Anterior cingulate cortex (tissue), 58 donors: ENCODE data around the gene SF3A1.

Source experiments
- DNase-seq, 58 donors: peaks; one replicate each; lab custom pipeline; 2025; lab: John Stamatoyannopoulos, UW

Gene SF3A1

DNA sequence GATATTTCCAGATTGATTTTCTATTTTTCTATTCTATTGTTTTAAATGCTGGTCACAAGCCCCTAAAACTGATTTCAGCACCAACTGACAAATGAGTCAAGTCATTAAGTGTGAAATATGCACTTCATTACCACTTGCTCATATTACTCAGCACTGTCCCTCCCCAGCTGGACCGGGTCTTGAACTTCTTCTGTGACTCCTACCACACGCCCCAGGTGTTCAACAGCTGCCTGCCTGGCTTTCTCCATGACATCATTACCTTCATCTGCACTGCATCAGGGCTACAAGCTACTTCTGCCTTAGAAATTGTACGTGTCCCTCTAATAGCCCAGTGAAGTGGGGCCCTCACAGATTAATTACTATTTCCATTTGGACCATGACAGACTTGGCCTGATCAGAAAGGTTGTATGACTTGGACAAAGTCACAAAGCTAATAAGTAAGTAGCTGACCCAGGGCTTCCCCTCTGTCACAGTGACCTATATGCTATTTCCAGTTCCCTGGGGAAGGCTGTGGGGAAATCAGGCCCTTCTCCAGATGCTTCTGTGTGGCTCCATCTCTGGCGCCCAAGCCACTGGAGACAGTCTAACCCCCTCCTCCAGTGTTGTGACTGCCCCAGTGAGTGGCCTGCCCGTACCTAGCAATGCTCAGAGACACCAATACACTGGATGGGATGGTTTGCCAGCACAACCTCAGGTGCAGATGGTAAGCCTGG lies 48.0 kb downstream of the SF3A1 start:
- DNase-seq = no peak

DNA sequence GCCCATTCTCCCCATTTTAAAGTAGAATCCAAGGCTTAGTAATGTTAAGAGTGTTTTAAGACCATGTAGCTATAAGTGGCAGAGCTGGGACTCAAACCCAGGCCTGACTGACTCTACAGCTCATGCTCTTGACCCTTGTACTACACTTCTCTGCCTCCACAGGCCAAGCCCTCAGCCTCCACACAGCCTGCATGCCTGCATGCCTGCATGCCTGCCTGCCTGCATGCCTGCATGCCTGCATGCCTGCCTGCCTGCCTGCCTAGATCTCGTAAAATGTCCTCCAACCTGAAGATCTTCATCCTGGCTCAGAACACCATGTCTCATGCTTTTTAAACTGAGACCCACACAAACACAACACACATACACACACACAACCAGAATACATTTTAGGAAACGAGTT lies 48.6 kb downstream of the SF3A1 start:
- no peak for DNase-seq

DNA sequence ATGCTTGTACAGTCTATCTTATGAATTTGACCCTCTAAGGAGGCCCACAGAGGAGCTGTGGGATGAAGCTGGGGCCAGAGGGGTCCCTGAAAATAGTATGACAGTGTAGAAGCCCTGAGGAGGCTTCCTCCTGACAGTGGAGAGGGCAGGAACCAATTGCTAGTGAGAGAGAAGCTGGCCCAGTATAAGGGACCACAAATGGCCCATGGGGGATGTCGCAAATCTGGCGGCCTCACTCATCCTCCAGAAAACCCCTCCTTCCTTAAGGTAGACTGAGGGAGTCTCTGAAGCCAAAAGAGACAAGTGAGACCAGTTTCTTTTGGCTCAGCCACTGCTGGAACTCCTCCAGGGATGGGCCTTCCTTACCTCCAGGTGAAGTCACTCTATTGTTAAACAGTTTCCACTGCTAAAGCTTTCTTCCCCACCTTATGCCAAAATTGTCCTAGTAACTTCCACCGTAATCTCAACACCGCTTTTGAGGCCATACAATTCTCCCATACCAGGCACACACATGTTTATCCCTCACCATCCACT lies 49.6 kb downstream of the SF3A1 start:
- no peak for DNase-seq

GRCh38 chr22:30306627-30307011 lies 50.1 kb downstream of the SF3A1 start:
- DNase-seq = no peak

- no peak for DNase-seq
These were observed 50.6 kb downstream of the SF3A1 start for GRCh38 chr22:30305906-30306626.

DNA sequence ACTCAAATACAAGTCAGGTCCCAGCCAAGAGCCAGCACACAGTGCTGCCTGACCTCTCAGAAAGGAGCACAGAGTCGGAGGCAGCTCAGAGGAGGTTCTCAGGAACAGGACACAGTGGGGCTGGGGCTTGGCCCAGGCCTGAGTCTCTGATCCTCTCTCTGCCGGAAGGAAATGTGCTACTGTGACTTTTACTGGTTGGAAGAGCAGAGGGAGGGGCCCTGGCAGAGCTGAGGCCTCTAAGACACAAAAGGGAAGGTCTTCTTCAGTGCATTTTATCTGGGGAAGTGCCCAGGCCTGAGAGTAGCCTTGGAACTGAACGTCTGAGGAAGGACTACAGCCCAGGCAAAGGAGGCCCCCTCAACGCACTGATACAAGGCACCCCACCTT lies 51.2 kb downstream of the SF3A1 start:
- DNase-seq = peak in 16 of 58 donors; percentile 7 to 38 (median 16)

DNA sequence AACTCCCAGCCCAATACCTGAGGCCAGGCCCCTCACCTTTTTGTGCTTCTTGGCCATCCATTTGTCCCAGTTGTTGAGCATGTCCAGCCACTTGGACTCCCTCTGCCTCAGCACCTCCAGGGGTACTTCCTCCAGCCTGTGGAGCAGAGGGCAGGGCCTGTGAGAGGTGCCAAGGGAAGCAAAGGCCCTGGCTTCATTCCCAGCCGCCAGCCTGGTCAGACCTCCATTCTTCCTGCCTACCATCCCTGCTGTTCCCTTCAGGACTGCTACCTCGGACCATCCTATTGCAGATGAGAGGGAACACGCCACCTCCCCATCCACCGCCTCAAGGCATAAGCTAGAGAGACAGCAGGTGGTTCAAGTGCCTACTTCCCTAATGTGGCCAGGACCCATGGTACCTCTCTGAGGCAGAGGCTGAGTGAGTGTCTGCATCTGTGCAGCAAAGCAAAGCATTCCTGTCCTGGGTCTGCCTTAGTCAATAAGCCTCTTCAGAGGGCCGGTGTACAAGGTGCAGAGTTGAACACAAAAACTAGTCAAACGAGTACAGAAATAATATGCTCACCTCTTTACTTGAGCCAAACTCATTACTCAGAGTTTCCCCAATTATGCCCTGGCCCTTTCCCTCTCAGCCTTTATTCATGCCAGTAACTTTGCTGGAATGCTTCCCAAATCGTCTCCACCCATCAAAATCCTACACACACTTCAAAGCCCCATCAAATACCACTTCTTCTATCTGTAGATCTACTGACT lies 52.0 kb downstream of the SF3A1 start:
- DNase-seq = peak in 11 of 58 donors; percentile 14 to 50 (median 22)

DNA sequence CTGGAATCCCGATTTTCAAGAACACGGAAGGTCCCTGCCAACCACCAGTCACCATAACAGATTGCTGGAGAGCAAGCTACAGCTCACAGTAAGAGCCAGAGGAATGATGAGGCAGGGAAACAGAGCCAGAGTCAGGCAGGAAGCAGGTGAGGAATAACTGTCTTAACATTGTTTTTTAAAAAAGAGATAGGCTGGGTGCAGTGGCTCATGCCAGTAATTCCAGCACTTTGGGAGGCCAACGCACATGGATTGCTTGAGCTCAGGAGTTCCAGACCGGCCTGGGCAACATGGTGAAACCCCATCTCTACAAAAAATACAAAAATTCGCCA lies 53.9 kb downstream of the SF3A1 start:
- DNase-seq = peak in 1 of 58 donors; percentile 19

- DNase-seq = peak in 13 of 58 donors; percentile 6 to 58 (median 22)
These were observed 54.5 kb downstream of the SF3A1 start for GRCh38 chr22:30301995-30302809.

GRCh38 chr22:30299322-30299721 lies 57.4 kb downstream of the SF3A1 start:
- no peak for DNase-seq

DNA sequence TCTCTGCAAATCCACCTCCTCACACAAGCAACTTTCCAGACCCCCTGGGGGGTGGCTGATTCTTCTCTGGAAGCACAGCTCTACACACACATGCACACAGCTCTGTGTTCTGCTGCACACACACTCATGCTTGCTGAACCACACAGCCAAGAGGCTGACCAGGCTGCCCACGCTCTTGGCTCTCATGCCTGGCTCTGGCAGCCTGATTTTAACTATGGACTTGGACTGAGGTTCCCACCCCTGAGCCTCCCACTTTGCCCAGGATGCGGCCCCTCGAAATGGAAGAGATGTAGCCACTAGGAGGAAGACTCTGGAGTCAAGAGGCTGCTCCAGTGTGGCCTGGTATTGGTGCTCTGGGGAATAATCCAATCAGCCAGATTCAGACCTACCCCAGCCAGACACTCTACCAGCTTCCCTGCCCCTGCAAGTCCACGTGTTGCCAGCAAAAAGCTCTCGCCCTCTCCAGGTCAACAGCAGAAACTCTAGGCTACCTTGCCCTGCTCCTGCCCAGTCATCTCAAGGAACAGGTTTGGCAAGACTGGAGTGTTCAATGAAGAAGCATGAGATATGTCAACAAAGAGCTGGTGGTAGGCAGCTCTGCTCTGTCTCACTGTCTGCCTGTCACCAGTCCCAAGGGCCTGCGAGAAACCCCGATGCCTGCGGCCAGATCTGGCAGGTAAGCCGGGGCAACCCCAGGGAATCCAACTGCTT lies 58.5 kb downstream of the SF3A1 start:
- DNase-seq = no peak

DNA sequence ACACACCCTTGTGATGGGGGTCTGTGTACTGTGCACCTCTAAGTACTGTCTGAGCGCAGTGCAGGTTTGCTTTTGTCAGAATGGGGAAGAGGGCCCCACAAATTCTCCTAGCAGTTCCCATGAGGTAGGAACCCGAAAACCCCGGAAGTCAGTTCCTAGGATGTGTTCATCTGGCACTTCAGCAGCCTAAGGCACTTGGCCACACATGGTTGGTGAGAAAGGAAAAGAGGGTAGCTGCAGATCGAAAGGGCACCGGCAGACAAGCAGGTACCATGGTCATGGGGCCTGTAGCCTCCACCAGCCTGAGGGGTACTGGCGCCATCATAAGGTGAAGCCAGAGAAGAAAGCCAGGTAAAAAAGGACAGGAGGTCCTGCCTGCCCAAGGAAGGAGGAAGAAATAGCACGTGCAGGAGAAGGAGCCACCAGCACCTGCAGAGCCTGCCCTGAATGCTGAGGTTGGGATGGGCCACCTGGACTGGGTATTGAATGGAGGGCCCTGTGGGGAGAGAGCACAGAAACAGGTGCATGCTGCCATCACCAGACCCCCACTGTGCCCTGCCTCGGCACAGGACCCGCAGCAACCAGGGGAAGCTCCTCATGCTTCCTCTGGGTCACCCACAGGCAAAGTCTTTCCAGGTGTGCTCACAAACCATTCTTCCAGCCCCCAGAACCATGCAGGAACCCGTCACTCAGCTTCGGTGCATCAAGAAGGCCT lies 59.3 kb downstream of the SF3A1 start:
- no peak for DNase-seq

DNA sequence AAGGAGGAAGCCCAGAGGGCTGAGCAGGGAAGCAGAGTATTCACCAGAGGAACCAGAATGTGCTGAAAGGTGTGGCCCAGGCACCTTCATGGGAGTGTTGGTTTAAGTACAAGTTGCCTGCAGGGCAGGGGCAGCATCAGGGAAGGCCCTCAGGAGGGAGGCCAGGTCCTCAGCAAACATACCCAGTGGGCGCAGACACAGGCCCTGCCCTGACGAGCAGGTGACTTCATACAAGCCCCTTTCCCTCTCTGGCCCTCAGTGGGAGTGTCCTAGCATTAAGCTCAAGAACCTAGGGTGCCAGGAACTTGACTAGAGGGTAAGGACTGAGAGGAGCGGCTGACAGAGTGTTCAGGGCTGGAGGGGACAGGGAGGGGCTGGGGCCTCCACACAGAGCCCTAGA lies 59.9 kb downstream of the SF3A1 start:
- no peak for DNase-seq

DNA sequence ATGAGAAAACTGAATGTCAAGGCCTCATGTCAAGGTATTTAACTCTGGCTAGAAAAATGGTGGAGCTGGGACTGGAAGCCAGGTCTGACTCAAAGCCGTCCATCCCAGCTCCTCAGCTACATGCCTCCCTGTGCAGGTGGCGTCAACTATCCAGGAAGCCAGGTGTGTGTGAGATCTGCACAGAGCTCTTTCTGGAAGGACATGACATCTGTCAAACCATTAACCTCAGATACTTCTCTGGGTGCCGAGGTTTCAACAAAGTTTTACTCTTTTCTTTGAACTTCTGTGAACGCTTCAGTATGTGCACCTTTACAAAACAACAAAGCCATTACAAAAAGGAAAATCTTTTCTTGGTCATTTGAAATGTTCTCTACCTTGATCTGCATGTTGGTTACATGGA lies 60.4 kb downstream of the SF3A1 start:
- no peak for DNase-seq

DNA sequence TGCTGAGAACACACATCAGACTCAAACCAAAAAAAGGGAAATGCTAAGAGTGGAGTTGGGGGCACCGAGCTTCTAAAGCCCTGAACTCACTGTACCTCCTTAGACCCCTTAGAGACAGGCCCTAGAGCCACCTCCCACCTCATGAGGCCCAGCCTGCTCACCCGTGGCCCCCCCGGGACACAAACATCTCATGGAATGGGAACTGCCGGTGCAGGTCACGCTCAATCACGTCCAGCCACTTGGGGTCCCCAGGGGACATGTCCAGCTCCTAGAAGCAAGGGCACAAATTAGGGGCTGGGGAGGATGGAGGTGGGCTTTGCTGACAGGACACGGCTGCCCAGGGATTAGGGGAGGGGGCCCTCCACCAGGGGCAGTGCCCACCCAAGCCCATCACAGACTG lies 61.1 kb downstream of the SF3A1 start:
- DNase-seq = no peak

GRCh38 chr22:30294830-30295229 lies 61.9 kb downstream of the SF3A1 start:
- DNase-seq = no peak

DNA sequence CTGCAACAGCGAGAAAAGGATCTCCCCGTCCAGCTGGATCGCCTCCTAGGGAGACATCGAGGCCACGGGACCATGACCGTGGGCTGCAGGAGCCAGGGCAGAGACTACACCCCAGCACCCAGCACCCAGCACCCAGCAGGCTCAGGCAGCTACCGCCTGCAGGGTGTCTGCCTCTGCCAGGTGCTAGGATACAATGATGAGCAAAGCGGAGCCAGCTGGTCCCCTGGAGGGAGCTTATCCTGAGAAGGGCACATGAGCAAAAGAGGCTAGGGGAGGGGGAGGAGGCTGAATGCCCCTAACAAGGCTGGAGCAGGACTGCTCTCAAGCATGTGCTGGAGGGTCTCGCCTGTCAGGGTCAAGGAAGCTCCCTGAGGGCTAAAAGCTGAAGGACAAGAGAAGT lies 62.6 kb downstream of the SF3A1 start:
- DNase-seq = no peak

DNA sequence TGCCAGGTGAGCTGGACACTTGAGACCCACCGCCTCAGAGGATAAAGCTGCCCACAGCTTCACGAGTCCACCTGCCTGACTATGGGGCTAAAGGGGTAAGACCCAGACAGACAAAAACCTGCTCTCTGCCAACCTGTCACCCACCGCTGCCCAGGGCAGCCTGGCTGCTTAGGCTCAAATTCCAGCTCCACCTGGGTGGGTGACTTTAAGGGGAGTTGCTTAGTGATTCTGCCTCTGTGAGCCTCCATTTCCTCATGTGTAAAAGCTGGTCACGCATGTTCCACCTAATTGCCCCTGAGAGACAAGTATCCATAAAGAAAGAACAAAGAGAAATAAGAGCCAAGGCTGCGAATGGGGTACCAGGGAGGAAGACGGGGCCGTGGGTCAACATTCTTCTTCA lies 63.7 kb downstream of the SF3A1 start:
- DNase-seq = no peak
